Spleen (tissue), 11 donors: ENCODE measurements around the gene CACNA2D4. TPM values are rescaled to one million over a fixed set of nuclear protein-coding genes. Genes with fewer than 3 reads are reported as not detected.

Experiments
- DNase-seq: peaks from one replicate; pipeline ENCODE4 v3.0.0-alpha.2; 2020
- H3K27ac ChIP-seq, 8 donors: fragments of 200-600 bp; sonication (generic) in 7 of 8; 1 replicate in 4 of 8; 2 replicates in 4 of 8; pipeline versions ENCODE4 v1.5.0 to v1.8.0; 2016 to 2021; ENCODE audit warnings: inconsistent platforms in 4 of 8, mild to moderate bottlenecking in 4 of 8, moderate library complexity in 1 of 8
- H3K27me3 ChIP-seq, 7 donors: fragments of 200-600 bp; sonication (generic) in 6 of 7; replicated peaks in 1 of 7; 1 replicate in 4 of 7; 2 replicates in 3 of 7; pipeline versions ENCODE4 v1.5.0 to v1.8.0; 2016 to 2021; ENCODE audit warnings: inconsistent platforms in 3 of 7, mild to moderate bottlenecking in 1 of 7
- H3K36me3 ChIP-seq, 6 donors: fragments of 200-600 bp; sonication (generic) in 5 of 6; 1 replicate in 4 of 6; 2 replicates in 2 of 6; pipeline versions ENCODE4 v1.5.0 to v1.8.0; 2016 to 2021; ENCODE audit warnings: inconsistent platforms in 2 of 6
- H3K4me1 ChIP-seq, 6 donors: fragments of 200-600 bp; sonication (generic) in 5 of 6; 1 replicate in 3 of 6; 2 replicates in 3 of 6; pipeline versions ENCODE4 v1.5.0 to v1.8.0; 2016 to 2021; ENCODE audit warnings: inconsistent platforms in 3 of 6
- H3K4me3 ChIP-seq, 8 donors: fragments of 200-600 bp; sonication (generic) in 7 of 8; 1 replicate in 4 of 8; 2 replicates in 4 of 8; pipeline versions ENCODE4 v1.5.0 to v1.8.0; 2016 to 2021; ENCODE audit warnings: inconsistent platforms in 4 of 8, mild to moderate bottlenecking in 4 of 8, moderate library complexity in 2 of 8
- H3K9me3 ChIP-seq, 8 donors: fragments of 200-600 bp; sonication (generic) in 7 of 8; 1 replicate in 4 of 8; 2 replicates in 4 of 8; pipeline versions ENCODE4 v1.5.0 to v1.8.0; 2016 to 2021; ENCODE audit warnings: inconsistent platforms in 4 of 8
- CTCF ChIP-seq, 11 experiments: fragments of 200-600 bp in 7 of 11; fragments of 450-650 bp in 4 of 11; sonication (generic) in 4 of 11; IDR thresholded peaks in 8 of 11; conservative IDR thresholded peaks in 3 of 11; 1 replicate in 7 of 11; 2 replicates in 4 of 11; pipeline versions ENCODE4 v1.4.0 to v1.8.0; 2016 to 2021; ENCODE audit warnings: antibody characterized with exemption in 11 of 11, inconsistent platforms in 4 of 11, mild to moderate bottlenecking in 1 of 11
- POLR2A ChIP-seq, 3 donors: fragments of 450-650 bp; IDR thresholded peaks; one replicate each; pipeline ENCODE4 v1.5.1; 2017; ENCODE audit warnings: antibody characterized with exemption in 3 of 3, mild to moderate bottlenecking in 1 of 3
- POLR2AphosphoS5 ChIP-seq, 3 donors: sonication (generic); formaldehyde crosslinking; IDR thresholded peaks; one replicate each; pipeline ENCODE4 v1.5.1; 2017; ENCODE audit warnings: antibody characterized with exemption in 3 of 3
- WGBS, 5 donors: extraction: QIAGEN DNeasy Blood & Tissue Kit in 3 of 5; methylation state at CpG; one replicate each; pipeline versions ENCODE4 v1.1.5 to v1.1.7; 2013 to 2018; 5-methylcytosine and 5-hydroxymethylcytosine counted together
- intact Hi-C: fragments of 100-400 bp; cut with DNase I; formaldehyde crosslinking; loops from one replicate; pipeline ENCODE4 v1.15.0; 2023; ENCODE audit warnings: low total_unique reads
- polyA plus RNA-seq, 3 donors: library from polyadenylated mRNA; stranded (reverse); fragments of 200-250 nt; gene quantifications; one replicate each; pipeline ENCODE4 v1.2.1, GENCODE V29; 2013
- total RNA-seq, 7 donors: library from RNA; depleted of rRNA in 3 of 7; stranded (reverse); fragments of >200 nt in 3 of 7; fragmentation: NEBNext Ultra II Directional in 4 of 7; extraction: Animal tissue kit (Norgen Biotek cat#: 25700) in 4 of 7; gene quantifications; one replicate each; pipeline versions ENCODE4 v1.1.0 to v1.2.1, GENCODE V29; 2016 to 2021
- donor health status: healthy with polysubstance abuse.
- donor health status: DM: no; HTN: no; CAD: no; lungs with moderate emphysema.
- donor health status: DM: no; HTN: no; CAD: no.
- donor health status: Bipolar disorder and iron deficiency.
- donor health status: healthy.
- donor health status: DM: no; HTN: no; CAD: no.
- donor health status: DM: yes; HTN: yes; CAD: no.

CACNA2D4 gene
- total and polyA plus RNA-seq, 10 donors: 3.3 to 11.8 (median 7.0) TPM

GRCh38 chr12:1852076-1852475 is 66.4 kb downstream of the CACNA2D4 start:
- no peak for DNase-seq
- H3K9me3 ChIP-seq: peaks cover 0 to 37% (median 19%) of the 10 kb centered on the region in 8 donors
- no peaks in the 10 kb centered on the region for H3K4me1 ChIP-seq
- no peaks in the 10 kb centered on the region for H3K36me3 ChIP-seq
- no peak overlapping the region for H3K27ac ChIP-seq
- whole genome bisulfite sequencing, 5 donors: 71 to 93% (median 77%) methylated on average over 1 of the region's 1 CpG
- H3K27me3 ChIP-seq: no peaks in the 10 kb centered on the region
- TF ChIP-seq CTCF (IDR thresholded peaks at IDR 0.05 in 8 of 11, conservative IDR thresholded peaks at IDR 0.05 in 3 of 11) (no peak), POLR2A (IDR thresholded peaks at IDR 0.05) (no peak), POLR2AphosphoS5 (IDR thresholded peaks at IDR 0.05) (no peak)
- intact Hi-C loops: no loop called here
- H3K4me3 ChIP-seq: no peak overlapping the region

GRCh38 chr12:1851151-1851701 is 67.2 kb downstream of the CACNA2D4 start:
- no peak overlapping the region for H3K27ac ChIP-seq
- H3K27me3 ChIP-seq: peaks cover 0 to 7% (median 0%) of the 10 kb centered on the region in 7 donors
- no peaks in the 10 kb centered on the region for H3K4me1 ChIP-seq
- intact Hi-C loops: no loop called here
- WGBS, 5 donors: 67 to 79% (median 73%) methylated on average over 7 of the region's 7 CpGs
- H3K36me3 ChIP-seq: no peaks in the 10 kb centered on the region
- H3K9me3 ChIP-seq: peaks cover 0 to 29% (median 17%) of the 10 kb centered on the region in 8 donors
- no peak overlapping the region for H3K4me3 ChIP-seq
- no peak for DNase-seq
- no peak for TF ChIP-seq POLR2A (IDR thresholded peaks at IDR 0.05)
- no peak for TF ChIP-seq CTCF (IDR thresholded peaks at IDR 0.05 in 8 of 11, conservative IDR thresholded peaks at IDR 0.05 in 3 of 11)
- TF ChIP-seq POLR2AphosphoS5 (IDR thresholded peaks at IDR 0.05): no peak

DNA sequence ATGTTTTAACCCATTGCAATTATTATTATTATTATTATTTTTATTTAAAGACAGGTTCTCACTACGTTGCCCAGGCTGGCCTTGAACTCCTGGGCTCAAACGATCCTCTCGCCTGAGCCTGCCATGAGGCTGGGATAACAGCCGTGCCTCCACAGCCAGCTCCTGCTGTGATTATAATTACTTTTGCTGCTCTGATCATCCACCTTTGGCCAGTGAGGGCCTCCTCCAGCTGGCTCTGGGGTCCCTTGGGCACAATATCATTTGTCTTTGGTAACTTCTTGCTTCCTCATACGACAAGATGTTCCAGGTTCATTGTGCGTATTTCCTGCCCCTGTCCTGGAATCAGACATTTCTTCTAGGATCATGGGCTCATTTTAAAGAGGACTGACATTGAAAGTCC is 69.7 kb downstream of the CACNA2D4 start:
- intact Hi-C loops: no loop called here
- TF ChIP-seq POLR2AphosphoS5 (IDR thresholded peaks at IDR 0.05): no peak
- TF ChIP-seq POLR2A (IDR thresholded peaks at IDR 0.05): no peak
- no peaks in the 10 kb centered on the region for H3K36me3 ChIP-seq
- H3K4me3 ChIP-seq: no peak overlapping the region
- no peak overlapping the region for H3K27ac ChIP-seq
- no peaks in the 10 kb centered on the region for H3K4me1 ChIP-seq
- WGBS, 5 donors: 63 to 85% (median 74%) methylated on average over 6 of the region's 6 CpGs
- peaks cover 0 to 4% (median 0%) of the 10 kb centered on the region in 8 donors for H3K9me3 ChIP-seq
- H3K27me3 ChIP-seq: peaks cover 0 to 19% (median 0%) of the 10 kb centered on the region in 7 donors
- DNase-seq: no peak

- no peak for TF ChIP-seq POLR2A (IDR thresholded peaks at IDR 0.05)
- Histone ChIP-seq H3K4me1 (no peaks in the 10 kb centered on the region), H3K36me3 (no peaks in the 10 kb centered on the region), H3K27me3 (peaks cover 0 to 24% (median 3%) of the 10 kb centered on the region in 7 donors), H3K4me3 (no peak overlapping the region), H3K27ac (no peak overlapping the region), H3K9me3 (no peaks in the 10 kb centered on the region)
- DNase-seq: no peak
- WGBS, 5 donors: 72 to 92% (median 85%) methylated on average over 10 of the region's 10 CpGs
- intact Hi-C loops: no loop called here
Observed at GRCh38 chr12:1848146-1848545, 70.3 kb downstream of the CACNA2D4 start.

- Histone ChIP-seq H3K4me3 (no peak overlapping the region), H3K36me3 (no peaks in the 10 kb centered on the region), H3K27ac (no peak overlapping the region), H3K27me3 (peaks cover 0 to 32% (median 6%) of the 10 kb centered on the region in 7 donors), H3K4me1 (peaks cover 0 to 4% (median 1%) of the 10 kb centered on the region in 6 donors), H3K9me3 (no peaks in the 10 kb centered on the region)
- DNase-seq: no peak
- WGBS, 5 donors: 59 to 90% (median 64%) methylated on average over 4 of the region's 4 CpGs
- intact Hi-C loops: no loop called here
- TF ChIP-seq CTCF (IDR thresholded peaks at IDR 0.05 in 8 of 11, conservative IDR thresholded peaks at IDR 0.05 in 3 of 11) (no peak), POLR2A (IDR thresholded peaks at IDR 0.05) (no peak), POLR2AphosphoS5 (IDR thresholded peaks at IDR 0.05) (no peak)
Observed at GRCh38 chr12:1847411-1847810, 71.0 kb downstream of the CACNA2D4 start.
